GM06990 (cell line): ENCODE results near the gene SGCG.
"Not testable (repeated sequence)": the region's sequence is repeated elsewhere in the genome, so short reads cannot be mapped to it uniquely, and the experiment has no call there.

Source experiments
- DNase-seq: peaks from one replicate; pipeline ENCODE4 v3.0.0-alpha.2; 2011; ENCODE audit not compliant: insufficient read length; ENCODE audit errors: extremely low read depth
- H3K27me3 ChIP-seq: replicated peaks from 2 replicates; pipeline ENCODE4 v1.6.0; 2011; ENCODE audit warnings: low read length; ENCODE audit not compliant: control insufficient read depth, insufficient read depth
- H3K36me3 ChIP-seq: 2 replicates; pipeline ENCODE4 v1.5.1; 2011; ENCODE audit warnings: low read length; ENCODE audit not compliant: control insufficient read depth, insufficient read depth
- H3K4me3 ChIP-seq: replicated peaks from 2 replicates; pipeline ENCODE4 v1.5.1; 2011; ENCODE audit warnings: low read depth, mild to moderate bottlenecking, control low read depth, low read length
- TF ChIP-seq, protein P1 (sequence below): IDR thresholded peaks from 2 replicates; pipeline ENCODE4 v1.5.1; 2011; ENCODE audit warnings: low read length, control low read depth, mild to moderate bottlenecking, inconsistent platforms; ENCODE audit not compliant: insufficient read depth, poor library complexity, severe bottlenecking

SGCG gene

DNA sequence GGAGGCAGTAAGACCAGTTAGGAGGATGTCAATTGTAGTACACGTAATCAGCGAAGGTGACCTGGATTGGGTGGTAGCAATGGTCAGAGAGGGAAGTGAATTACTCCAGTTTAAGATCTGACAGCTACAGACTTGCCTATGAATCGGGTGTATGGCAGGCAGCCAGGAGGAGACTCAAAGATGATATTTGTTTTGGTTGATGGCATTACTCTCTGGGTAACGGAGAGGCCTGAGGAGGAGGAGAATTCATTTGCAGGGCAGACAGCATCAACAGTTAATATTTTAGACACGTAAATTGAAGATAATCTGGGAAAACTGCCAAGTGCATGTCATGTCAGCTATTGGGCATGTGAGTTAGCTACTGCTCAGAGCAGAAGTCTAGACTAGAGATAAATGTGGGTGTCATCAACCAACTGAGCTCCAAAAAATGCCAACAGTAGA lies 109.2 kb downstream of the SGCG start:
- no peaks in the 10 kb centered on the region for H3K36me3 ChIP-seq
- no peaks in the 10 kb centered on the region for H3K27me3 ChIP-seq
- H3K4me3 ChIP-seq: no peak overlapping the region
- TF ChIP-seq, protein P1, sequence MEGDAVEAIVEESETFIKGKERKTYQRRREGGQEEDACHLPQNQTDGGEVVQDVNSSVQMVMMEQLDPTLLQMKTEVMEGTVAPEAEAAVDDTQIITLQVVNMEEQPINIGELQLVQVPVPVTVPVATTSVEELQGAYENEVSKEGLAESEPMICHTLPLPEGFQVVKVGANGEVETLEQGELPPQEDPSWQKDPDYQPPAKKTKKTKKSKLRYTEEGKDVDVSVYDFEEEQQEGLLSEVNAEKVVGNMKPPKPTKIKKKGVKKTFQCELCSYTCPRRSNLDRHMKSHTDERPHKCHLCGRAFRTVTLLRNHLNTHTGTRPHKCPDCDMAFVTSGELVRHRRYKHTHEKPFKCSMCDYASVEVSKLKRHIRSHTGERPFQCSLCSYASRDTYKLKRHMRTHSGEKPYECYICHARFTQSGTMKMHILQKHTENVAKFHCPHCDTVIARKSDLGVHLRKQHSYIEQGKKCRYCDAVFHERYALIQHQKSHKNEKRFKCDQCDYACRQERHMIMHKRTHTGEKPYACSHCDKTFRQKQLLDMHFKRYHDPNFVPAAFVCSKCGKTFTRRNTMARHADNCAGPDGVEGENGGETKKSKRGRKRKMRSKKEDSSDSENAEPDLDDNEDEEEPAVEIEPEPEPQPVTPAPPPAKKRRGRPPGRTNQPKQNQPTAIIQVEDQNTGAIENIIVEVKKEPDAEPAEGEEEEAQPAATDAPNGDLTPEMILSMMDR: no peak
- DNase-seq: no peak

DNA sequence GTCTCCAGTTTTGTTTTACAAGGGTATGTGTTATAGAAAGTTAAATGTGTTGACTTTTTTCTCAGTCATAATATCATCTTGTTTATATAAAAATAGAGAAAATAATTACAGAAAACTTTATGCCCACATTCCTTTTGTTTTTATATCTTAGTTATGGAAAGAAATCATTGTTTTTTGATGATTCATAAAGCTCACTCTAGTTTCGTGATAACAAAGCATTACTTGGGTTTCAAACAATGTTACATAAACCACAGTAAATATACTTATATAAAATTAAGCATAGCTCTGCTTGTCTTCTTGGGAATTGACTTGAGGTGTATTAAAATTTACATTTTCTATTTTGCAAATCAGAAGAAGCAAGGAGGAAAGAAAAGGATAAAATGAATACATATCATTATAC lies 111.8 kb downstream of the SGCG start:
- no peaks in the 10 kb centered on the region for H3K36me3 ChIP-seq
- H3K27me3 ChIP-seq: no peaks in the 10 kb centered on the region
- TF ChIP-seq, protein P1: no peak

DNA sequence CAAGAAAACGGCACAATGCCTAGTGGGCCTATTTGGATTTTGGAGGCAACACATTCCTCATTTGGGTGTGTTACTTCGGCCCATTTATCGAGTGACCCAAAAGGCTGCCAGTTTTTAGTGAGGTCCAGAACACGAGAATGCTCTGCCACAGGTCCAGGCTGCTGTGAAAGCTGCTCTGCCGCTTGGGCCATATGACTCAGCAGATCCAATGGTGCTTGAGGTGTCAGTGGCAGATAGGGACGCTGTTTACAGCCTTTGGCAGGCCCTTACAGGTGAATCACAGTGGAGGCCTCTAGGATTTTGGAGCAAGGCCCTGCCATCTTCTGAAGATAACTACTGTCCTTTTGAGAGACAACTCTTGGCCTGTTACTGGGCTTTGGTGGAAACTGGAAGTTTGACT lies 134.1 kb downstream of the SGCG start:
- DNase-seq, H3K36me3 ChIP-seq, H3K27me3 ChIP-seq, H3K4me3 ChIP-seq: not testable (repeated sequence)

More for the DNA sequence above, 111.8 kb downstream of the SGCG start:
- DNase-seq: no peak
- no peak overlapping the region for H3K4me3 ChIP-seq

DNA sequence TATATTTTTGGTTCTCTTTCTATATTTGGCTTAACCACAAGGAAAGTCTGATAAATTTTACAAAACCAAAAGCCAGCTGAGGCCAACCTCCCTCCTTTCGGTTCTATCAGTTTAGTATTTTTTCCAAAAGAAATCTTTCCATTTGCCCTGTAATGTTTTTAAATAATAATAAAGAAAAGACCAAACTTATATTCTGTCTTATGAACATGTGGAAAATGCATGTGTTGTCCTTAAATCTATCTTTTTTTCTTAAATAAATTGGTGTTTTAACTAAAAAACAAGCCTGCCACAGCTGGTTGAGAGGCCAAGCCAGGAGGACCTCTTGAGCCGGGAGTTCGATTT lies 139.1 kb downstream of the SGCG start:
- Histone ChIP-seq H3K4me3 (no peak overlapping the region), H3K27me3 (no peaks in the 10 kb centered on the region), H3K36me3 (no peaks in the 10 kb centered on the region)
- no peak for DNase-seq
- TF ChIP-seq, protein P1: no peak

DNA sequence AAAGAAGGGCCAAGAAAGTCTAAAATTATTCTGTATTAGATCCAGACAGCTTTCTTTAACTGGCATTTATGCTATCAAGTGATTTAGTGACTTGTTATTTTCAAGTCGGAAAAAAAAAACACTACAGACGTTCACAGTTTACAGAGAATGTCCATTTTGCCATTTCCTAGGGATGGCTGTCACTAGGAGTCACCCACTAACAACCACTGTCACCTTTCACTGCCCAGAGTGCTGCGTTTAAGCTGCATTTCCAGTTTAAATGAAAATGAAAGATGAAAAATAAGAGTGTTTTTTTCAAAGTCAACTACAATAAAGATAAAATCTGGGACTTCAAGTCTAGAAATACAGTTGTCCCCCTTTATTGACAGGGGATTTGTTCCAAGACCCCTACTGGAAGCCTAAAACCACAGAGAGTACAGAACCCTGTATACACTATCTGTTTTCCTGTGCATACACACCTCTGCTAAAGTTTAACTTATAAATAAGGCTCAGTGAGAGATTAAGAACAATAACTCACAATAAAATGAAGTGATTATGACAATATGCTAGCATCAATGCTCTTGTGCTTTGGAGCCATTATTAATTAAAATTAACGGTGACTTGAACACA lies 140.3 kb downstream of the SGCG start:
- no peak for DNase-seq
- Histone ChIP-seq H3K4me3 (no peak overlapping the region), H3K36me3 (no peaks in the 10 kb centered on the region), H3K27me3 (no peaks in the 10 kb centered on the region)
- TF ChIP-seq, protein P1: no peak

DNA sequence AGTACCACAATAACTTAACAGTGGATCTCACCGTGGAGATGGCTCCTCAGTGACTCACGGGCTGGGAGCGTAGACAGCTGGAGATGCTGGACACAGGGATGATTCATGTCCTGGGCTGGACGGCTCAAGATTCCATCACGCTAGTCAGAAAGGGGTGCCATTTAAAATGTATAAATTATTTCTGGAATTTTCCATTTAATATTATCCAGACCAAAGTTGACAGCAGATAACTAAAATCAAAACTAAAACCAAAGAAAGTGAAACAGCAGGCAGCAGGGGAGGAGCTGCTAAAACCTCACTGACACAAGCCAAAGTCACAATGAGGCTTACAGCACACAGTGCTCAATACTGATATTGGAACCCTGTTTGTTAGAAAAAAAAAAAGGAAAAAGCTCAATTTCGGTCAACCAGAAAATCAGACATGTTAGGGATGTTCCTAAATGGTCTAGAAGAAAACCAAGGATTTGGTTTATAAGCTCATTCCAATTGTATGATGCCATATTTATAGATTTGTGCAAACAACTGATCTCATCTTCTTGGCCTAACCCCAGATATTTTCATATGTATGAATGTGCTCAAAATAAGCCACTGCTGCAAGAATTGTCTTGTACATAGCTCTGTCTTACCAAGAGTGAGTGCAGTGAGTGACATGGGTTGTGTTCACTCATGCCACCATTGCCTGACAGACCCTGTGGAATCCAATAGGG lies 140.9 kb downstream of the SGCG start:
- Histone ChIP-seq H3K27me3 (no peaks in the 10 kb centered on the region), H3K36me3 (no peaks in the 10 kb centered on the region), H3K4me3 (no peak overlapping the region)
- DNase-seq: no peak
- TF ChIP-seq, protein P1: no peak
